Mesenteric fat pad (tissue), 1 donor: Measurements from ENCODE around the gene SSC5D. TPM values are rescaled to one million over a fixed set of nuclear protein-coding genes. Genes with fewer than 3 reads are reported as not detected.

Source experiments
- DNase-seq: peaks from one replicate; pipeline ENCODE4 v3.0.0-alpha.2; 2020; ENCODE audit warnings: low spot score
- total RNA-seq: library from RNA; stranded (reverse); fragmentation: NEBNext Ultra II Directional; extraction: Animal tissue kit (Norgen Biotek cat#: 25700); gene quantifications from one replicate; pipeline ENCODE4 v1.2.1, GENCODE V29; 2021
- donor health status: DM: yes; HTN: yes; CAD: no.

The SSC5D gene
- total RNA-seq, 1 donor from 2014 or later, result 13.9 TPM

- no peak for DNase-seq
Observed at GRCh38 chr19:55535173-55535964, 47.1 kb downstream of the SSC5D start.

GRCh38 chr19:55535965-55536350 is 47.7 kb downstream of the SSC5D start:
- no peak for DNase-seq

GRCh38 chr19:55536366-55536765 is 48.1 kb downstream of the SSC5D start:
- DNase-seq, result no peak

- DNase-seq, result no peak
Observed at GRCh38 chr19:55536951-55537740, 48.9 kb downstream of the SSC5D start, which contains the start of gene SBK2. Gene SBK2 (minus strand): TSS chr19:55537133. CDS start chr19:55536294, 839 bp downstream.

GRCh38 chr19:55537741-55538111 is 49.5 kb downstream of the SSC5D start:
- DNase-seq, result no peak

GRCh38 chr19:55538132-55538531 is 49.9 kb downstream of the SSC5D start:
- no peak for DNase-seq

GRCh38 chr19:55539090-55539984 is 51.1 kb downstream of the SSC5D start:
- no peak for DNase-seq

- DNase-seq, result no peak
Observed at GRCh38 chr19:55540619-55541018, 52.4 kb downstream of the SSC5D start.

- DNase-seq, result no peak
Observed at GRCh38 chr19:55541091-55541490, 52.9 kb downstream of the SSC5D start.

- DNase-seq, result no peak
Observed at GRCh38 chr19:55542292-55542855, 54.1 kb downstream of the SSC5D start.

GRCh38 chr19:55543567-55543966 is 55.3 kb downstream of the SSC5D start:
- no peak for DNase-seq

GRCh38 chr19:55544014-55544413 is 55.8 kb downstream of the SSC5D start:
- no peak for DNase-seq

- no peak for DNase-seq
Observed at GRCh38 chr19:55544776-55545439, 56.7 kb downstream of the SSC5D start.

- DNase-seq, result no peak
Observed at GRCh38 chr19:55545443-55545842, 57.2 kb downstream of the SSC5D start, which contains the start of gene SBK3. Gene SBK3 (minus strand): TSS chr19:55545543. CDS start chr19:55545543, 0 bp downstream.

- DNase-seq, result no peak
Observed at GRCh38 chr19:55546011-55546410, 57.8 kb downstream of the SSC5D start.

GRCh38 chr19:55546822-55547614 is 58.8 kb downstream of the SSC5D start:
- DNase-seq, result no peak

GRCh38 chr19:55549500-55550320 is 61.5 kb downstream of the SSC5D start:
- no peak for DNase-seq

- no peak for DNase-seq
Observed at GRCh38 chr19:55550321-55550650, 62.0 kb downstream of the SSC5D start.

- no peak for DNase-seq
Observed at GRCh38 chr19:55552206-55552605, 64.0 kb downstream of the SSC5D start.
